Chondrocyte (in vitro differentiated cells): ENCODE measurements around the gene MATN3. TPM values are rescaled to one million over a fixed set of nuclear protein-coding genes. Genes with fewer than 3 reads are reported as not detected.

Experiments
- DNase-seq: peaks from one replicate; pipeline ENCODE4 v3.0.0; 2021; ENCODE audit warnings: mixed read lengths, low spot score
- H3K27ac Mint-ChIP-seq: one replicate; pipeline ENCODE4 v1.8.0; 2021; ENCODE audit warnings: mild to moderate bottlenecking, moderate library complexity, mixed read lengths; ENCODE audit not compliant: unreplicated experiment
- H3K27me3 Mint-ChIP-seq: 2 replicates; pipeline ENCODE4 v1.8.0; 2021; ENCODE audit warnings: low read depth, mixed read lengths
- H3K36me3 Mint-ChIP-seq: 2 replicates; pipeline ENCODE4 v1.8.0; 2021; ENCODE audit warnings: low read depth, mixed read lengths
- H3K4me1 Mint-ChIP-seq: 2 replicates; pipeline ENCODE4 v1.8.0; 2021; ENCODE audit warnings: low read depth, mild to moderate bottlenecking, mixed read lengths
- H3K4me3 Mint-ChIP-seq: one replicate; pipeline ENCODE4 v1.8.0; 2021; ENCODE audit warnings: mild to moderate bottlenecking, moderate library complexity, mixed read lengths; ENCODE audit not compliant: unreplicated experiment
- H3K9me3 Mint-ChIP-seq: 2 replicates; pipeline ENCODE4 v1.8.0; 2021; ENCODE audit warnings: low read depth, mixed read lengths
- CTCF ChIP-seq: fragments of 200-600 bp; sonication (generic); IDR thresholded peaks from 2 replicates; pipeline ENCODE4 v1.5.0; 2021; ENCODE audit warnings: antibody characterized with exemption, mild to moderate bottlenecking, moderate library complexity
- total RNA-seq: library from RNA; stranded (reverse); gene quantifications from 3 replicates; pipeline ENCODE4 v1.2.1, GENCODE V29; 2021

Gene MATN3
- total RNA-seq, 1 donor from 2014 or later = 17.0 TPM

- peaks cover 27% of the 10 kb centered on the region for H3K9me3 Mint-ChIP-seq
- peaks cover 3% of the 10 kb centered on the region for H3K4me1 Mint-ChIP-seq
- DNase-seq = no peak
- no peak overlapping the region for H3K4me3 Mint-ChIP-seq
- TF ChIP-seq CTCF = no peak
- no peaks in the 10 kb centered on the region for H3K27me3 Mint-ChIP-seq
- peaks cover 11% of the 10 kb centered on the region for H3K36me3 Mint-ChIP-seq
- no peak overlapping the region for H3K27ac Mint-ChIP-seq
These were observed 6.2 kb upstream of the MATN3 start for GRCh38 chr2:20018601-20019152.

- Mint-ChIP-seq H3K4me1 (peaks cover 19% of the 10 kb centered on the region), H3K36me3 (no peaks in the 10 kb centered on the region), H3K27me3 (no peaks in the 10 kb centered on the region), H3K9me3 (peaks cover 15% of the 10 kb centered on the region), H3K27ac (no peak overlapping the region), H3K4me3 (no peak overlapping the region)
- no peak for TF ChIP-seq CTCF
- no peak for DNase-seq
These were observed 3.9 kb upstream of the MATN3 start for GRCh38 chr2:20016346-20016745.

GRCh38 chr2:20015482-20016083 lies 3.1 kb upstream of the MATN3 start:
- TF ChIP-seq CTCF = peak; percentile 86
- Mint-ChIP-seq H3K9me3 (peaks cover 12% of the 10 kb centered on the region), H3K36me3 (no peaks in the 10 kb centered on the region), H3K4me3 (no peak overlapping the region), H3K27ac (no peak overlapping the region), H3K4me1 (peaks cover 21% of the 10 kb centered on the region), H3K27me3 (no peaks in the 10 kb centered on the region)
- DNase-seq = no peak

GRCh38 chr2:20013126-20013849 lies 820 bp upstream of the MATN3 start:
- no peak for TF ChIP-seq CTCF
- H3K4me1 Mint-ChIP-seq = peaks cover 21% of the 10 kb centered on the region
- H3K9me3 Mint-ChIP-seq = peaks cover 5% of the 10 kb centered on the region
- no peak for DNase-seq
- H3K36me3 Mint-ChIP-seq = no peaks in the 10 kb centered on the region
- H3K27me3 Mint-ChIP-seq = no peaks in the 10 kb centered on the region
- H3K27ac Mint-ChIP-seq = peak overlapping the region; percentile 89
- H3K4me3 Mint-ChIP-seq = peak overlapping the region; percentile 74

DNA sequence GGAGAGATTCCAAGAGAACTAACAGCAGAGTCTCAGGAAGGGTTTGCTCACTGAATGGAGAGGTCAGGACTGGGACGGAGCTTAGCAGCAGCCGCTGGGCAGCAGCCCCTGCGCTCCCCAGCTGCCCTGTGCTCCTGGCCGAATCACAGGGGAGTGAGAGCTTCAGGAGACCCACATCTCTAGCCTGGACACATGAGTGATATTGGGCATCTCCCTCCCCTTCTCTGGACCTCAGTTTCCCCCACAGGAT lies 511 bp downstream of the MATN3 start:
- Mint-ChIP-seq H3K27ac (no peak overlapping the region), H3K4me3 (peak overlapping the region; percentile 59), H3K36me3 (no peaks in the 10 kb centered on the region), H3K4me1 (peaks cover 21% of the 10 kb centered on the region), H3K9me3 (peaks cover 5% of the 10 kb centered on the region), H3K27me3 (no peaks in the 10 kb centered on the region)
- no peak for DNase-seq
- TF ChIP-seq CTCF = no peak
